KOPT-K1 (cell line): ENCODE data around the gene SLC22A5.
"Not testable (repeated sequence)": the region's sequence is repeated elsewhere in the genome, so short reads cannot be mapped to it uniquely, and the experiment has no call there.

Experiments used
- H3K27ac ChIP-seq: fragments of 200-600 bp; sonication (generic); 2 replicates; pipeline ENCODE4 v1.5.1; 2016; ENCODE audit warnings: antibody characterized with exemption, mild to moderate bottlenecking, low read depth, low read length; ENCODE audit not compliant: poor library complexity, severe bottlenecking
- H3K36me3 ChIP-seq: fragments of 200-600 bp; sonication (generic); 2 replicates; pipeline ENCODE4 v1.5.1; 2017; ENCODE audit warnings: antibody characterized with exemption, mild to moderate bottlenecking, low read length, moderate library complexity; ENCODE audit not compliant: insufficient read depth
- H3K9me3 ChIP-seq: fragments of 200-600 bp; sonication (generic); 2 replicates; pipeline ENCODE4 v1.5.1; 2017; ENCODE audit warnings: antibody characterized with exemption, low read length, mild to moderate bottlenecking; ENCODE audit not compliant: insufficient read depth, poor library complexity, severe bottlenecking

SLC22A5 gene

GRCh38 chr5:132389051-132389331 is 19.5 kb downstream of the SLC22A5 start:
- peak overlapping the region; percentile 59 for H3K27ac ChIP-seq
- no peaks in the 10 kb centered on the region for H3K9me3 ChIP-seq
- no peaks in the 10 kb centered on the region for H3K36me3 ChIP-seq

- no peaks in the 10 kb centered on the region for H3K9me3 ChIP-seq
- peak overlapping the region; percentile 59 for H3K27ac ChIP-seq
- H3K36me3 ChIP-seq = 0 out of 2 replicates have a peak, but pooled peaks cover 3% of the 10 kb centered on the region
Measured at GRCh38 chr5:132389585-132390286, 20.2 kb downstream of the SLC22A5 start.

- H3K36me3 ChIP-seq = peaks cover 3% of the 10 kb centered on the region; the same call in 1 of the 2 replicates
- no peak overlapping the region for H3K27ac ChIP-seq
- H3K9me3 ChIP-seq = no peaks in the 10 kb centered on the region
Measured at GRCh38 chr5:132391247-132391646, 21.7 kb downstream of the SLC22A5 start.

- Histone ChIP-seq H3K36me3 (peaks cover 3% of the 10 kb centered on the region; the same call in 1 of the 2 replicates), H3K27ac (no peak overlapping the region), H3K9me3 (no peaks in the 10 kb centered on the region)
Measured at GRCh38 chr5:132391870-132392269, 22.4 kb downstream of the SLC22A5 start.

- peak overlapping the region; percentile 1 for H3K27ac ChIP-seq
- no peaks in the 10 kb centered on the region for H3K9me3 ChIP-seq
- peaks cover 3% of the 10 kb centered on the region; the same call in 1 of the 2 replicates for H3K36me3 ChIP-seq
Measured at GRCh38 chr5:132392411-132392810, 22.9 kb downstream of the SLC22A5 start.

GRCh38 chr5:132392978-132393825 is 23.7 kb downstream of the SLC22A5 start:
- no peaks in the 10 kb centered on the region for H3K9me3 ChIP-seq
- H3K36me3 ChIP-seq = peaks cover 3% of the 10 kb centered on the region; the same call in 1 of the 2 replicates
- H3K27ac ChIP-seq = peak overlapping the region; percentile 32

GRCh38 chr5:132394667-132395259 is 25.3 kb downstream of the SLC22A5 start:
- H3K27ac ChIP-seq = peak overlapping the region; percentile 10
- no peaks in the 10 kb centered on the region for H3K9me3 ChIP-seq
- H3K36me3 ChIP-seq = peaks cover 3% of the 10 kb centered on the region; the same call in 1 of the 2 replicates

- peak overlapping the region; percentile 21 for H3K27ac ChIP-seq
- no peaks in the 10 kb centered on the region for H3K9me3 ChIP-seq
- peaks cover 3% of the 10 kb centered on the region; the same call in 1 of the 2 replicates for H3K36me3 ChIP-seq
Measured at GRCh38 chr5:132396589-132397031, 27.1 kb downstream of the SLC22A5 start.

GRCh38 chr5:132397224-132397623 is 27.7 kb downstream of the SLC22A5 start:
- Histone ChIP-seq H3K9me3 (no peaks in the 10 kb centered on the region), H3K36me3 (peaks cover 3% of the 10 kb centered on the region; the same call in 1 of the 2 replicates), H3K27ac (peak overlapping the region; percentile 33)

GRCh38 chr5:132397936-132398675 is 28.6 kb downstream of the SLC22A5 start:
- H3K27ac ChIP-seq = peak overlapping the region; percentile 33
- not testable (repeated sequence) for H3K36me3 ChIP-seq, H3K9me3 ChIP-seq

- not testable (repeated sequence) for H3K27ac ChIP-seq, H3K36me3 ChIP-seq, H3K9me3 ChIP-seq
Measured at GRCh38 chr5:132404041-132404440, 34.5 kb downstream of the SLC22A5 start.

- H3K36me3 ChIP-seq = no peaks in the 10 kb centered on the region
- H3K9me3 ChIP-seq = no peaks in the 10 kb centered on the region
- H3K27ac ChIP-seq = no peak overlapping the region
Measured at GRCh38 chr5:132405646-132406045, 36.1 kb downstream of the SLC22A5 start.

GRCh38 chr5:132406144-132406783 is 36.8 kb downstream of the SLC22A5 start:
- H3K9me3 ChIP-seq = no peaks in the 10 kb centered on the region
- no peaks in the 10 kb centered on the region for H3K36me3 ChIP-seq
- peak overlapping the region; percentile 24 for H3K27ac ChIP-seq

GRCh38 chr5:132407970-132408369 is 38.5 kb downstream of the SLC22A5 start:
- no peaks in the 10 kb centered on the region for H3K36me3 ChIP-seq
- peak overlapping the region; percentile 98 for H3K27ac ChIP-seq
- no peaks in the 10 kb centered on the region for H3K9me3 ChIP-seq
